AG09319 (cell line): ENCODE measurements around the gene CACNG7.
"Not testable (repeated sequence)": the region's sequence is repeated elsewhere in the genome, so short reads cannot be mapped to it uniquely, and the experiment has no call there.

ENCODE experiments used
- DNase-seq: peaks from one replicate; pipeline ENCODE4 v3.0.0-alpha.2; 2010; ENCODE audit warnings: low read depth; ENCODE audit errors: extremely low read depth
- CTCF ChIP-seq: IDR thresholded peaks from 2 replicates; pipeline ENCODE4 v1.5.1; 2011; ENCODE audit warnings: low read depth, mild to moderate bottlenecking, inconsistent platforms, low read length, moderate library complexity

Gene CACNG7

DNA sequence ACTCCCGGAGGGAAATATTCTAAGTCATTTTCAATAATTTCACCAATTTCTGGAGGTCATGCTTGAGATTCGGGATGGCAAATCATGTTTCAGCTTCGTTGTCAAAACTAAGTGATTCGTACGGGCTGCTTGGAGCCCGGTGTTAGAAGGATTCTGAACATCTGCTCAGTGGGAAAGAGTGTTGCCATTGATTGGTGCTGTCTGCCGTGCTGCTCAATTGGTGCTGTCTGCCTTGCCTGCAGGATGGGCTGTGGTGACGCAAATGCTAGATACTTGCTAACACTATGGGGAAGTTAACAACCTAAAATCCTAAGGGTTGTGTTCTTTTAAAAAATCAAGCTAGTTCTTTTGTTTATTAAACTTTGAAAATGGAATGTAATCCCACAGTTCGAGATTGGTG lies 36.4 kb downstream of the CACNG7 start:
- TF ChIP-seq CTCF: no peak
- no peak for DNase-seq

- TF ChIP-seq CTCF: no peak
- DNase-seq: no peak
These were observed 36.9 kb downstream of the CACNG7 start for GRCh38 chr19:53945998-53946397.

- no peak for TF ChIP-seq CTCF
- DNase-seq: no peak
These were observed 38.5 kb downstream of the CACNG7 start for GRCh38 chr19:53947624-53948023.

- not testable (repeated sequence) for DNase-seq
These were observed 39.5 kb downstream of the CACNG7 start for GRCh38 chr19:53948611-53949010.

DNA sequence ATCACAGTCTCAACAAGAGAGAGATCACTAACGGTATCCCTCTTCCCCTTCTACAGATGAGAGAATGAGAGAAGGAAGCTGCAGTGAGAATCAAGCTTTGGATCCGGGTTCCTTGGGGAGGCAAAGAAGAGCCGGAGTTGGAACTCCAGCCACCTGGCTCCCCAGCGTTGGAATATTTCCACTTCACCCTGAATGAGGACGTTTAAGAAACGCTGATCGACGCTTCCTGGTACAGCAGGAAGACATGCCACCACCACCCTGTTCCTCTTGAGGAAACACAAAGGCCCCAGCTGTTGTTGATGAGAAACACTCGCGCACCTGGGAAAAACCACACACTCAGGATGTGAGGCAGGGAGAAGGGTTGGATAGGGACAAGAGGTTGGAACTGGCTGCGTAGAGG lies 42.4 kb downstream of the CACNG7 start:
- no peak for DNase-seq
- no peak for TF ChIP-seq CTCF

DNA sequence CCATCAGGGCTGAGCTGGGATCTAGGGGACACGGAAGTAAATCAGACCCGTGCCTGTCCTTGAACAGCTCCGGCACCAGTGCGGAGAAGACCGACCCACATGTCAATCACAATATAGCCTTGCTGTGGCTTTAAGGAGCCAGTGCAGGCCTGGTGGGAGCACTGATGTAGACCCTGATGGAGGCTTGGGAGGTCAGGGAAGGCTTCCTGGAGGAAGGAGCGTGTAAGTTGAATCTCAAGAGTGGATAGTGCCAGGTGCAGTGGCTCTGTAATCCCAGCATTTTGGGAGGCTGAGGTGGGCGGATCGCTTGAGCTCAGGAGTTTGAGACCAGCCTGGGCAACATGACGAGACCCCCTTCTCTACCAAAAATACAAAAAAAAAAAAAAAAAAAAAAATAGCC lies 42.9 kb downstream of the CACNG7 start:
- no peak for TF ChIP-seq CTCF

DNA sequence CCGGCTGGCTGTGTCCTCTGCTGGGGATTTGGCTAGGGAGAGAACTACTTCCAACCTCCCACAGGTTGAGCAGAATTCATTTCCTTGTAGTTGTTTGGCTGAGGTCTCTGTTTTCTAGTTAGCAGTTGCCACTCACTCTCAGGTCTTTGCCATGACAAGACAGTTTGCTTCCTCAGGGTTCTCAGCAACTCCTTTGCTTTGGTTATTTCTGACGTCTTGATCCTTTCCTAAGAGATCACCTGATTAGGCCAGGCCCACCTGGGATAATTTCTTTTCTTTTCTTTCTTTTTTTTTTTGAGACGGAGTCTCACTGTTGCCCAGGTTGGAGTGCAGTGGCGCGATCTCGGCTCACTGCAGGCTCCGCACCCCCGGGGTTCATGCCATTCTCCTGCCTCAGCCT lies 44.3 kb downstream of the CACNG7 start:
- TF ChIP-seq CTCF: no peak
- no peak for DNase-seq

More for the DNA sequence above, 42.9 kb downstream of the CACNG7 start:
- DNase-seq: no peak

- no peak for DNase-seq
- TF ChIP-seq CTCF: no peak
These were observed 48.5 kb downstream of the CACNG7 start for GRCh38 chr19:53957448-53958167.
